ENCODE results near the gene ID1.
"Not testable (repeated sequence)": the region's sequence is repeated elsewhere in the genome, so short reads cannot be mapped to it uniquely, and the experiment has no call there.

DNA sequence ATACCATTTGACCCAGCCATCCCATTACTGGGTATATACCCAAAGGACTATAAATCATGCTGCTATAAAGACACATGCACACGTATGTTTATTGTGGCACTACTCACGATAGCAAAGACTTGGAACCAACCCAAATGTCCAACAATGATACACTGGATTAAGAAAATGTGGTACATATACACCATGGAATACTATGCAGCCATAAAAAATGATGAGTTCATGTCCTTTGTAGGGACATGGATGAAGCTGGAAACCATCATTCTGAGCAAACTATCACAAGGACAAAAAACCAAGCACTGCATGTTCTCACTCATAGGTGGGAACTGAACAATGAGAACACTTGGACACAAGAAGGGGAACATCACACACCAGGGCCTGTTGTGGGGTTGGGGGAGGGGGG is 23.0 kb downstream of the ID1 start:
- TF ChIP-seq EZH2 (IDR thresholded peaks at IDR 0.05); FOXP2 (optimal IDR thresholded peaks at IDR 0.05; ENCODE audit: control extremely low read depth, extremely low read length, insufficient read depth): not testable (repeated sequence)
